ENCODE data around the gene TXK. TPM values are rescaled to one million over a fixed set of nuclear protein-coding genes. Genes with fewer than 3 reads are reported as not detected.

Gene TXK
- total and polyA plus RNA-seq, 2 experiments from 2014 or later = not detected

DNA sequence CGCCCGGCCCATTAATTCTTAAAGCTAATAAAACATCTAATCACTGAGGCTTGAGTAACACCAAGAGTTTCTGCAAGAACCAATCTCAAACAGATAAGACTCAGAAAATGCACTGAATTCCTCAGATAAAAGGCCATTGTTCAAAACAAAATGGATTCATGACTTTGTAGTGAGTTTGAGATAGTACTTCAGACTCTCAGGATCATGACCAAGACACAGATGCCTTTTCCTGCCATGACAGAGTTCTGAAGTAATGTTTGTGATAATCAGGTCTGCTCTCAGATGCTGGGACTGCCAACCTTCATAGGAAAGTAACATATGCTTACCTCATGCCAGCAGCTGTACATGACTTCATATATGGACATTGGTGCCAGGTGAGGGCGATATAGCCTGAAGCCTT, 62.9 kb downstream of the TXK start:
- no peaks in the 10 kb centered on the region for H3K9me2 ChIP-seq (ENCODE audit: insufficient read depth)
- H3K36me3 ChIP-seq (ENCODE audit: low read depth) = no peaks in the 10 kb centered on the region
- H3K4me2 ChIP-seq (ENCODE audit: unreplicated experiment) = no peak overlapping the region
- peaks cover 7% of the 10 kb centered on the region; the same call in 1 of the 2 replicates for H3K27me3 ChIP-seq (replicated peaks; ENCODE audit: insufficient read depth)
- no peak overlapping the region for H3K9ac ChIP-seq
- in situ Hi-C loops (cut with MboI) = loop anchor here (10.0 kb wide), 1 partner anchor 66 kb away; no protein-coding TSS in a partner anchor
- DNase-seq = no peak
- no peaks in the 10 kb centered on the region for H3K4me1 ChIP-seq (ENCODE audit: insufficient read depth)
- no peaks in the 10 kb centered on the region for H4K20me1 ChIP-seq (ENCODE audit: insufficient read depth)
- no peaks in the 10 kb centered on the region for H3K79me2 ChIP-seq (ENCODE audit: insufficient read depth)
- no peak overlapping the region for H2AFZ ChIP-seq
- WGBS, 2 experiments (ENCODE audit: low coverage in 1 of 2, low lambda C conversion rate in 2 of 2, missing lambda C conversion rate in 2 of 2) = 79% methylated on average over 3 of the region's 3 CpGs
- no peak overlapping the region for H3K4me3 ChIP-seq
- H3F3A ChIP-seq (ENCODE audit: insufficient read depth) = no peaks in the 10 kb centered on the region
- no peak overlapping the region for H3K27ac ChIP-seq
- no peak for TF ChIP-seq EZH2phosphoT487 (IDR thresholded peaks at IDR 0.05; ENCODE audit: insufficient read depth, low read depth)
- no peak for TF ChIP-seq EZH2 (IDR thresholded peaks at IDR 0.05; ENCODE audit: insufficient read depth, poor library complexity, severe bottlenecking)
- H3K9me3 ChIP-seq (ENCODE audit: low read depth) = no peaks in the 10 kb centered on the region

DNA sequence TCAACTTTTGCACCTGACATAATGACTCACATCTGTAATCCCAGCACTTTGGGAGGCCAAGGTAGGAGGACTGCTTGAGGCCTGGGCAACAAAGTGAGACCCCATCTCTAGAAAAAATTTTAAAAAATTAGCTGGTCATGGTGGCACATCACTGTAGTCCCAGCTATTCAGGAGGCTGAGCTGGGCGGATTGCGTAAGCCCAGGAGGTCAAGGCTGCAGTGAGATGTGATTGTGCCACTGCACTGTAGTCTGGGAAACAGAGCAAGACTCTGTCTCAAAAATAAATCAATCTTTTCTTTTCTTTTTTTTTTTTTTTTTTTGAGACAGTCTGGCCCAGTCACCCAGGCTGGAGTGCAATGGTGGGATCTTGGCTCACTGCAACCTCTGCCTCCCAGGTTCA, 65.0 kb downstream of the TXK start:
- Histone ChIP-seq H3K9me3 (ENCODE audit: low read depth) (no peaks in the 10 kb centered on the region), H3K79me2 (ENCODE audit: insufficient read depth) (no peaks in the 10 kb centered on the region), H3K4me1 (ENCODE audit: insufficient read depth) (no peaks in the 10 kb centered on the region), H3K9me2 (ENCODE audit: insufficient read depth) (no peaks in the 10 kb centered on the region), H3K9ac (no peak overlapping the region), H3F3A (ENCODE audit: insufficient read depth) (no peaks in the 10 kb centered on the region), H4K20me1 (ENCODE audit: insufficient read depth) (no peaks in the 10 kb centered on the region), H3K36me3 (ENCODE audit: low read depth) (no peaks in the 10 kb centered on the region), H3K4me2 (ENCODE audit: unreplicated experiment) (no peak overlapping the region), H3K27ac (no peak overlapping the region), H3K4me3 (no peak overlapping the region), H2AFZ (no peak overlapping the region), H3K27me3 (replicated peaks; ENCODE audit: insufficient read depth) (no peaks in the 10 kb centered on the region; the same call in 1 of the 2 replicates)
- in situ Hi-C loops (cut with MboI) = no loop called here
- TF ChIP-seq EZH2 (IDR thresholded peaks at IDR 0.05; ENCODE audit: insufficient read depth, poor library complexity, severe bottlenecking) = no peak
- TF ChIP-seq EZH2phosphoT487 (IDR thresholded peaks at IDR 0.05; ENCODE audit: insufficient read depth, low read depth) = no peak
- DNase-seq = no peak
- 33 to 39% methylated on average over 2 of the region's 2 CpGs for WGBS, 2 experiments (ENCODE audit: low coverage in 1 of 2, low lambda C conversion rate in 2 of 2, missing lambda C conversion rate in 2 of 2)

DNA sequence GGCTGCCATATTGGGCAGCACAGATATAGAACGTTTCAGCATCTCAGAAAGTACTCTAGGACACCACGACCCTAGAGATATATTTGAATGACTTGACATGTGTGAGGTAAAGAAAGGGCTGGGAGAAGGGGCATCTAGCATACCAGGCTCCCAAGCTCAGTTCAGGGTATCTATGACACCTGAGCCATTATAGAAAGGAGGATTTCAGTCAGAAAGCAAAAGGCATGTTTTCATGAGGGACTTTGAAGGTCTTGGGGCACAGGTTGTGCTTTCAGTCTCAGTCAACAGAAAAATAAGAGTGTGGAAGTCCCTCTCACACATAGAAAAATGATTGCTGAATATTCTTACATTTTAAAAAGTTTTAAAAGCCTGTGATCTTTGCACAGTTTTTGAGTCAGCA, 65.9 kb downstream of the TXK start:
- Histone ChIP-seq H3K9me2 (ENCODE audit: insufficient read depth) (no peaks in the 10 kb centered on the region), H3K36me3 (ENCODE audit: low read depth) (no peaks in the 10 kb centered on the region), H3K79me2 (ENCODE audit: insufficient read depth) (no peaks in the 10 kb centered on the region), H3K9ac (no peak overlapping the region), H2AFZ (no peak overlapping the region), H3K9me3 (ENCODE audit: low read depth) (no peaks in the 10 kb centered on the region), H3K4me1 (ENCODE audit: insufficient read depth) (no peaks in the 10 kb centered on the region), H3F3A (ENCODE audit: insufficient read depth) (no peaks in the 10 kb centered on the region), H3K4me3 (no peak overlapping the region), H3K27me3 (replicated peaks; ENCODE audit: insufficient read depth) (no peaks in the 10 kb centered on the region; the same call in 1 of the 2 replicates), H3K27ac (no peak overlapping the region), H3K4me2 (ENCODE audit: unreplicated experiment) (no peak overlapping the region), H4K20me1 (ENCODE audit: insufficient read depth) (no peaks in the 10 kb centered on the region)
- WGBS, 2 experiments (ENCODE audit: low coverage in 1 of 2, low lambda C conversion rate in 2 of 2, missing lambda C conversion rate in 2 of 2) = 6 to 12% methylated on average over 2 of the region's 2 CpGs
- TF ChIP-seq EZH2 (IDR thresholded peaks at IDR 0.05; ENCODE audit: insufficient read depth, poor library complexity, severe bottlenecking) = no peak
- no peak for TF ChIP-seq EZH2phosphoT487 (IDR thresholded peaks at IDR 0.05; ENCODE audit: insufficient read depth, low read depth)
- in situ Hi-C loops (cut with MboI) = no loop called here
- no peak for DNase-seq

DNA sequence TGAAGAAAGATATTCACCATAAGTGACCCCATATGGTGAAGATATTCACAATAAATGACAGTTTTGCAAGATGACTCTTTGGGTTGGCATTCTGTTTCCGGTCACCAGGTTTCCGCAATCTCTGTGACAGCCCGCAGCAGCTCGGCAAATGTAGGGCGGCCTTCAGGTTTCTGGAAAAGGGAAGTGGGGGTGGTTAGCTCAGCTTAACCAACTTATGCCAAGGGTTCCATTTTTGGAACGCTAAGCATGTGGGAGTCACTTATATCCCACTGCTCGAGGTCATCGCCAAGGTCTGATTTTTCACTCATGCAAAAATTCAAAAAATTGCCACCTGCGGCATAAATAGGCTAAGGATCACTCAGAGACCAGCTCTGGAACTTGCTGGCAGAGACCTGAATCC, 66.5 kb downstream of the TXK start:
- Histone ChIP-seq H3K27ac (no peak overlapping the region), H4K20me1 (ENCODE audit: insufficient read depth) (no peaks in the 10 kb centered on the region), H3K9me3 (ENCODE audit: low read depth) (no peaks in the 10 kb centered on the region), H3F3A (ENCODE audit: insufficient read depth) (no peaks in the 10 kb centered on the region), H3K4me1 (ENCODE audit: insufficient read depth) (no peaks in the 10 kb centered on the region), H3K27me3 (replicated peaks; ENCODE audit: insufficient read depth) (no peaks in the 10 kb centered on the region; the same call in 1 of the 2 replicates), H3K9ac (no peak overlapping the region), H3K4me2 (ENCODE audit: unreplicated experiment) (no peak overlapping the region), H3K36me3 (ENCODE audit: low read depth) (no peaks in the 10 kb centered on the region), H3K9me2 (ENCODE audit: insufficient read depth) (no peaks in the 10 kb centered on the region), H3K4me3 (no peak overlapping the region), H3K79me2 (ENCODE audit: insufficient read depth) (no peaks in the 10 kb centered on the region), H2AFZ (no peak overlapping the region)
- WGBS, 2 experiments (ENCODE audit: low coverage in 1 of 2, low lambda C conversion rate in 2 of 2, missing lambda C conversion rate in 2 of 2) = 65 to 72% methylated on average over 9 of the region's 9 CpGs
- DNase-seq = no peak
- in situ Hi-C loops (cut with MboI) = no loop called here
- TF ChIP-seq EZH2 (IDR thresholded peaks at IDR 0.05; ENCODE audit: insufficient read depth, poor library complexity, severe bottlenecking) = no peak
- no peak for TF ChIP-seq EZH2phosphoT487 (IDR thresholded peaks at IDR 0.05; ENCODE audit: insufficient read depth, low read depth)

DNA sequence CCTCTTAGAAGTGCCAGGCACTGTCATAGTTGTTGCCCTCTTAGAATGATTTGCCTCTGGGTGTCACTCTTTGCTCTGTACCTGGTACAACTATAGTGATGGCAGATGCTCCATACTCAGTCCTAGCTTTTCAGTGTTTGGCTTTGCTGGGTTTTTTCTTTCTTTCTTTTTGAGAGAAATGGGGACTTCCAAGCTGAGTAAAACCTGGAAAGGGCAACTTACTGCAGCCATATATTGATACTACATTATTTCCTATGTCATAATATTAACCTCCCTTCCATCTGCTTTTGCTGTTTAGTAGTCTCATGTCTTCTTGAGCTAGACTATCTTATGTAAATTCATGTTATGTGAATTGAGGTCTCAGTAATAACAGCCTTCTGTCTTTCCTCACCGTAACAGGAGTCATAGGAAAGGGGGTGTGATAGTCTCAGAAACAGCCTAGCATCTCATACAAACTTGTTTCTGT, 68.4 kb downstream of the TXK start:
- Histone ChIP-seq H3K9me2 (ENCODE audit: insufficient read depth) (no peaks in the 10 kb centered on the region), H3K4me3 (no peak overlapping the region), H3K4me1 (ENCODE audit: insufficient read depth) (no peaks in the 10 kb centered on the region), H3K27me3 (replicated peaks; ENCODE audit: insufficient read depth) (no peaks in the 10 kb centered on the region), H3F3A (ENCODE audit: insufficient read depth) (no peaks in the 10 kb centered on the region), H3K27ac (no peak overlapping the region), H4K20me1 (ENCODE audit: insufficient read depth) (no peaks in the 10 kb centered on the region), H3K79me2 (ENCODE audit: insufficient read depth) (no peaks in the 10 kb centered on the region), H2AFZ (no peak overlapping the region), H3K36me3 (ENCODE audit: low read depth) (no peaks in the 10 kb centered on the region), H3K4me2 (ENCODE audit: unreplicated experiment) (no peak overlapping the region), H3K9ac (no peak overlapping the region), H3K9me3 (ENCODE audit: low read depth) (no peaks in the 10 kb centered on the region)
- WGBS, 2 experiments (ENCODE audit: low coverage in 1 of 2, low lambda C conversion rate in 2 of 2, missing lambda C conversion rate in 2 of 2) = 67 to 83% methylated on average over 1 of the region's 1 CpG
- in situ Hi-C loops (cut with MboI) = no loop called here
- no peak for DNase-seq
- TF ChIP-seq EZH2 (IDR thresholded peaks at IDR 0.05; ENCODE audit: insufficient read depth, poor library complexity, severe bottlenecking) (no peak), EZH2phosphoT487 (IDR thresholded peaks at IDR 0.05; ENCODE audit: insufficient read depth, low read depth) (no peak)

Data from GM23248 (cell line).